Sigmoid colon (tissue), 7 donors: Measurements from ENCODE around the gene ZFYVE28. TPM values are rescaled to one million over a fixed set of nuclear protein-coding genes. Genes with fewer than 3 reads are reported as not detected.
"Not testable (repeated sequence)": the region's sequence is repeated elsewhere in the genome, so short reads cannot be mapped to it uniquely, and the experiment has no call there.

Experiments
- DNase-seq: peaks from one replicate; pipeline ENCODE4 v3.0.0-alpha.2; 2019
- H3K27ac ChIP-seq, 4 donors: fragments of 200-600 bp; sonication (generic); one replicate each; pipeline ENCODE4 v1.5.1; 2016 to 2019; ENCODE audit warnings: mild to moderate bottlenecking in 1 of 4
- H3K27me3 ChIP-seq, 3 donors: fragments of 200-600 bp; sonication (generic); one replicate each; pipeline ENCODE4 v1.5.1; 2019; ENCODE audit warnings: mild to moderate bottlenecking in 1 of 3
- H3K36me3 ChIP-seq, 4 donors: fragments of 200-600 bp; sonication (generic); one replicate each; pipeline ENCODE4 v1.5.1; 2016 to 2019
- H3K4me1 ChIP-seq, 4 donors: fragments of 200-600 bp; sonication (generic); one replicate each; pipeline ENCODE4 v1.5.1; 2017 to 2019
- H3K4me3 ChIP-seq, 4 donors: fragments of 200-600 bp; sonication (generic); one replicate each; pipeline ENCODE4 v1.5.1; 2017 to 2019; ENCODE audit warnings: mild to moderate bottlenecking in 2 of 4, moderate library complexity in 1 of 4
- H3K9me3 ChIP-seq, 4 donors: fragments of 200-600 bp in 3 of 4; sonication (generic) in 3 of 4; one replicate each; pipeline versions ENCODE4 v1.5.1 to v1.6.1; 2013 to 2019
- EP300 ChIP-seq, 4 donors: sonication (generic); formaldehyde crosslinking; IDR thresholded peaks; one replicate each; pipeline ENCODE4 v1.6.1; 2017; ENCODE audit warnings: antibody characterized with exemption in 4 of 4
- POLR2A ChIP-seq, 2 donors: fragments of 450-650 bp; IDR thresholded peaks; one replicate each; pipeline ENCODE4 v1.6.1; 2016; ENCODE audit warnings: antibody characterized with exemption in 2 of 2, mild to moderate bottlenecking in 2 of 2, moderate library complexity in 2 of 2
- POLR2AphosphoS5 ChIP-seq, 4 donors: sonication (generic); formaldehyde crosslinking; IDR thresholded peaks; one replicate each; pipeline ENCODE4 v1.6.1; 2017; ENCODE audit warnings: antibody characterized with exemption in 4 of 4
- WGBS, 2 donors: extraction: QIAGEN DNeasy Blood & Tissue Kit; methylation state at CpG; one replicate each; pipeline ENCODE4 v1.1.7; 2013; 5-methylcytosine and 5-hydroxymethylcytosine counted together
- intact Hi-C: fragments of 100-400 bp; cut with DNase I; formaldehyde crosslinking; loops from one replicate; pipeline ENCODE4 v1.15.1; 2023
- polyA plus RNA-seq, 3 donors: library from polyadenylated mRNA; stranded (reverse); fragments of 200-250 nt; gene quantifications; one replicate each; pipeline ENCODE4 v1.2.3, GENCODE V29; 2013
- total RNA-seq, 4 donors: library from RNA; depleted of rRNA; stranded (reverse); fragments of >200 nt; gene quantifications; one replicate each; pipeline ENCODE4 v1.1.0, GENCODE V29; 2016
- TF ChIP-seq, protein P1 (sequence below), 4 experiments: fragments of 450-650 bp in 3 of 4; fragments of 200-600 bp in 1 of 4; IDR thresholded peaks; one replicate each; pipeline ENCODE4 v1.5.1; 2016 to 2019; ENCODE audit warnings: antibody characterized with exemption in 4 of 4, mild to moderate bottlenecking in 3 of 4, moderate library complexity in 2 of 4
- donor health status: healthy with polysubstance abuse.
- donor health status: Bipolar disorder and iron deficiency.
- donor health status: healthy.

The ZFYVE28 gene
- total and polyA plus RNA-seq, 7 donors = 3.1 to 24.1 (median 13.0) TPM

DNA sequence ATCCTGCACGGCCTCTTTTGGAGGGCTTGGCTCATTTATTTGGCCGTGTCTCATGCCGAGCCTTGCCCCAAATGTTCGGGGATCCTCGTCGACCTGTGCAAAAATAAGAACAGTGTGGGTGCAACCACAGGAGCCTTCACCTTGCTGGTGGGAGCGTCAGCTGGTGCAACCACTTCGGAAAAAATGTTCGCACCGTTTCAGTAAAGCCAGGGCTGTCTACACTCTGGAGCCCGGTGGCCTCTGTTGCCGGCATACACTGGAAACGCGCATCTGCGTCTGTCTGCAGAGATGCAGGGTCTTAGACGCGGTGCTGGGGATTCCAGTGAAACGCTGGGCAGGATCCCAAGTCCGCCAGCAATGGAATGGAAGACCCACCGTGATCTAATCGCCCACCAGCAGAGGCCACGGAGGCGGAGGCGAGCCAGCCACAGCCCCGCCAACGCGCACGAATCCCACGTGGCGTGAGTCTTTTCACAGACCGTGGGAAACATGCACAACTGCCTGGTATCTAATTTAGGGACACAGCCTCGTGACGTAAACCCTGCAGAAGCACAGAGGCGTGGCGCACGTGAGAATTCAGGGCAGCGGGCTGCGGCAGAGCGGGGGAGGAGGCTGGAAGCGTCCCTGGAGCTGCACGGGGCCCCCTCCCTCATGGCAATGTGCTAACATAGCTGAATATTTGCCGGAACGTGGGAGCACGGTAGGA lies 142.7 kb downstream of the ZFYVE28 start:
- Histone ChIP-seq H3K36me3 (no peaks in the 10 kb centered on the region), H3K9me3 (no peaks in the 10 kb centered on the region), H3K4me1 (no peaks in the 10 kb centered on the region), H3K4me3 (no peak overlapping the region), H3K27ac (no peak overlapping the region), H3K27me3 (no peaks in the 10 kb centered on the region)
- peak; percentile 35 for DNase-seq
- 95 to 96% methylated on average over 44 of the region's 44 CpGs for WGBS, 2 donors
- intact Hi-C loops = no loop called here
- TF ChIP-seq, protein P1, sequence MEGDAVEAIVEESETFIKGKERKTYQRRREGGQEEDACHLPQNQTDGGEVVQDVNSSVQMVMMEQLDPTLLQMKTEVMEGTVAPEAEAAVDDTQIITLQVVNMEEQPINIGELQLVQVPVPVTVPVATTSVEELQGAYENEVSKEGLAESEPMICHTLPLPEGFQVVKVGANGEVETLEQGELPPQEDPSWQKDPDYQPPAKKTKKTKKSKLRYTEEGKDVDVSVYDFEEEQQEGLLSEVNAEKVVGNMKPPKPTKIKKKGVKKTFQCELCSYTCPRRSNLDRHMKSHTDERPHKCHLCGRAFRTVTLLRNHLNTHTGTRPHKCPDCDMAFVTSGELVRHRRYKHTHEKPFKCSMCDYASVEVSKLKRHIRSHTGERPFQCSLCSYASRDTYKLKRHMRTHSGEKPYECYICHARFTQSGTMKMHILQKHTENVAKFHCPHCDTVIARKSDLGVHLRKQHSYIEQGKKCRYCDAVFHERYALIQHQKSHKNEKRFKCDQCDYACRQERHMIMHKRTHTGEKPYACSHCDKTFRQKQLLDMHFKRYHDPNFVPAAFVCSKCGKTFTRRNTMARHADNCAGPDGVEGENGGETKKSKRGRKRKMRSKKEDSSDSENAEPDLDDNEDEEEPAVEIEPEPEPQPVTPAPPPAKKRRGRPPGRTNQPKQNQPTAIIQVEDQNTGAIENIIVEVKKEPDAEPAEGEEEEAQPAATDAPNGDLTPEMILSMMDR (IDR thresholded peaks at IDR 0.05) = no peak
- TF ChIP-seq POLR2AphosphoS5 (IDR thresholded peaks at IDR 0.05) (no peak), EP300 (IDR thresholded peaks at IDR 0.05) (no peak), POLR2A (IDR thresholded peaks at IDR 0.05) (no peak)

DNA sequence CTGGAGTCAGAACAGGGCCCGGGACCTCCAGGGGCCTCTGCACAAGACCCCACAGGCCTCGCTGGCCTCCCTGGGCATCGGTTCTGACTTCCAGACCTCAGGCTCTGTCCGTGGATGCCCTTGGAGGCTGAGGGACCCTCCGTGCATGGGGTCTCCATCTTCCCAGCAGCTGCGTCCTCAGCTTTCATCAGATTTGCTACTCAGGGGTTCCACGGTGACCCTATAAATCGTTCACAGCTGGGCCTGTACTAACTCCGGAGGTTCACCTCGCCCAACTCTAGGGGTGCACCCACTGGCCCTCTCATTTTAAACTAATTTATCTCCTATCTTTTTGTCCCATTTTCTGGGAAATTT lies 143.4 kb downstream of the ZFYVE28 start:
- WGBS, 2 donors = 93% methylated on average over 10 of the region's 10 CpGs
- H3K36me3 ChIP-seq, H3K4me1 ChIP-seq, H3K27me3 ChIP-seq, H3K4me3 ChIP-seq, H3K27ac ChIP-seq, intact Hi-C loops, H3K9me3 ChIP-seq: not testable (repeated sequence)
- peak; percentile 22 for DNase-seq

DNA sequence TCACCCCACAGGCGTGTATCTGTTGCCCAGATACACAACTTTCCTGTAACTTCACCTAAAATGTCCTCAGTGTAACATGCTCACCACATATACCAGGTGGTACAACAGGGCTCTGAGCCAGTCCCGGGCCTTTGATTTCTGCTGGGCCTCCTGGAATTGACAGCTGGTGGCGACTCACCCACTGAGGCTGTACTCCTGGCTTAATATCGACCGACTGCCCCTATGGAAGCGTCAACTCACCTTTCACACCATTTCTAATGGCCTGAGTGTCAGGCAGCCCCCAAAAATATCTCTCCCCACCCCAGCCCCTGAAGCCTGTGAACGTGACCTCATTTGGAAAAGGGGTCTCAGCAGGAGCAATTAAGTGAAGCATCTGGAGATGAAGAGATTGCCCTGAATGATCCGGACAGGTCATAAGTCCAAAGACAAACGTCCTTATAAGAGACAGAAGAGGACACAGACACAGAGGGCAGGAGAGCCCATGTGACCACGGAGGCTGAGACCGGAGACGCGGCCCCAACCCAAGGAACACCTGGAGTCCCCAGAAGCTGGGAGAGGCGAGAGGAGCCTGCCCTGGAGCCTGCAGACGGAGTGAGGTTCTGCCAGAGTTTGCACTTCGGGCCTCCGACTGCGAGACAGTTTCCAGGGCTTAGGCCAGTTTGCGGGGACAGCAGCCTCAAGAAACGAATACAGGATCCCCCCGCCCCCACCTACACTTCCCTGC lies 144.0 kb downstream of the ZFYVE28 start:
- Histone ChIP-seq H3K27ac (no peak overlapping the region), H3K4me3 (no peak overlapping the region), H3K9me3 (no peaks in the 10 kb centered on the region), H3K27me3 (no peaks in the 10 kb centered on the region), H3K36me3 (no peaks in the 10 kb centered on the region), H3K4me1 (no peaks in the 10 kb centered on the region)
- DNase-seq = no peak
- TF ChIP-seq, protein P1 (IDR thresholded peaks at IDR 0.05) = no peak
- no peak for TF ChIP-seq EP300 (IDR thresholded peaks at IDR 0.05)
- no peak for TF ChIP-seq POLR2A (IDR thresholded peaks at IDR 0.05)
- TF ChIP-seq POLR2AphosphoS5 (IDR thresholded peaks at IDR 0.05) = no peak
- 85 to 90% methylated on average over 21 of the region's 21 CpGs for WGBS, 2 donors
- intact Hi-C loops = no loop called here

DNA sequence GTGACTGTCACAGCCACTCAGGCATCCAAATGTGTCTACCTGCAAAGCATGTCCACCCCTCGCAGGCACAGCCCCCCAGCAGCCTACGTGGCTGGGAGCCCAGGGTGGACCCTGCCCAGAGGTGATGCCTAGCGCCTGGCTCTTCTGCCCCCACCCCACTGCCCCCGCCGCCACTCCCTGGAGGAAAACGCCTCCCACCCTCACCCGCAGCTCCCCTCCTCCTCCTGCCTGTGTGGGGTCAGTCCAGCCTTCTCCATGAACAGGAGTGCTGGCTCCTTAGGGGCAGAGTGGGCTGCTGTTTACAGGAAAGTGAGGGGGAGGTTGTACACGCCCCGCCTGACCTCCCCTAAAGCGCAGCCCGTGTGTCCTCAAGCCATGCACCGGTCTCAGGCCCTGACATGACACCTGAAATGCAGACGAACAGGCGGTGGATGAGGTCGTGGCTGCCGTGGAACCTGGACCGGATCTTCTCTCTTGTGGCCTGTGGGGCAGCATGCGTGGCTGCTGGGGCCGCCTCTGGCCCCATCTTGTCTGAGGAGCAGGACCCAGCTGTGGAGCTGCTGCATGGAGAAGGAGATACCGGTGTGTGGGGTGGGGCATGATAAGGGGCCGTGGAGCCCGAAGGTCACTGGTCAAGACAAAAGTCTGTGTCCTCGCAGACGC lies 144.7 kb downstream of the ZFYVE28 start:
- intact Hi-C loops = no loop called here

DNA sequence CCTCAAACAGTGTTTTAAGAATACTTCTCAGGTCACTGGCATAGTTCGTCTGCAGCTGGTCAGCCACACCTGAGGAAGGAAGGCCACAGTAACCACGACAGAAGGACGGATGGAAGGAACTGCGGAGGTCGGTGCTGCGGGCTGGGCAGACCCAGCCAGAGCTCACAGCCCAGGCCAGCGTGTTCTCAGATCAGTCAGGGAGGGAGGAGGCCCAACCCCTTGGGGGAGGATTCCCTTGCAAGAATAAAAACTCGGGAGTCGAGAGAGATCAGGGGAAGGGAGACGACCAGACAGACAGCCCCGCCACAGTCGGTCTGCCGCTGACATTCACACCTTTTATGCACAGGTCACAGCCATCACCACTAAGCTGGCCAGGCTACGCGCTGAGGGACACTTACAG lies 145.2 kb downstream of the ZFYVE28 start:
- 83 to 89% methylated on average over 15 of the region's 15 CpGs for WGBS, 2 donors
- Histone ChIP-seq H3K27me3 (no peaks in the 10 kb centered on the region), H3K4me3 (no peak overlapping the region), H3K4me1 (no peaks in the 10 kb centered on the region), H3K27ac (no peak overlapping the region), H3K36me3 (no peaks in the 10 kb centered on the region), H3K9me3 (no peaks in the 10 kb centered on the region)
- TF ChIP-seq POLR2AphosphoS5 (IDR thresholded peaks at IDR 0.05) (no peak), EP300 (IDR thresholded peaks at IDR 0.05) (no peak), POLR2A (IDR thresholded peaks at IDR 0.05) (no peak)
- TF ChIP-seq, protein P1 (IDR thresholded peaks at IDR 0.05) = no peak
- no peak for DNase-seq
- intact Hi-C loops = no loop called here

More for the DNA sequence above, 144.7 kb downstream of the ZFYVE28 start:
- H3K4me3 ChIP-seq = no peak overlapping the region
- no peaks in the 10 kb centered on the region for H3K9me3 ChIP-seq
- TF ChIP-seq POLR2AphosphoS5 (IDR thresholded peaks at IDR 0.05) (no peak), POLR2A (IDR thresholded peaks at IDR 0.05) (no peak), EP300 (IDR thresholded peaks at IDR 0.05) (no peak)
- TF ChIP-seq, protein P1 (IDR thresholded peaks at IDR 0.05) = no peak
- no peak for DNase-seq
- no peaks in the 10 kb centered on the region for H3K36me3 ChIP-seq
- WGBS, 2 donors = 86% methylated on average over 24 of the region's 24 CpGs
- no peak overlapping the region for H3K27ac ChIP-seq
- H3K27me3 ChIP-seq = no peaks in the 10 kb centered on the region
- H3K4me1 ChIP-seq = no peaks in the 10 kb centered on the region
